ENCODE results near the gene RTP4.

GRCh38 chr3:187396661-187397060 lies 28.5 kb downstream of the RTP4 start:
- TF ChIP-seq, protein P1, sequence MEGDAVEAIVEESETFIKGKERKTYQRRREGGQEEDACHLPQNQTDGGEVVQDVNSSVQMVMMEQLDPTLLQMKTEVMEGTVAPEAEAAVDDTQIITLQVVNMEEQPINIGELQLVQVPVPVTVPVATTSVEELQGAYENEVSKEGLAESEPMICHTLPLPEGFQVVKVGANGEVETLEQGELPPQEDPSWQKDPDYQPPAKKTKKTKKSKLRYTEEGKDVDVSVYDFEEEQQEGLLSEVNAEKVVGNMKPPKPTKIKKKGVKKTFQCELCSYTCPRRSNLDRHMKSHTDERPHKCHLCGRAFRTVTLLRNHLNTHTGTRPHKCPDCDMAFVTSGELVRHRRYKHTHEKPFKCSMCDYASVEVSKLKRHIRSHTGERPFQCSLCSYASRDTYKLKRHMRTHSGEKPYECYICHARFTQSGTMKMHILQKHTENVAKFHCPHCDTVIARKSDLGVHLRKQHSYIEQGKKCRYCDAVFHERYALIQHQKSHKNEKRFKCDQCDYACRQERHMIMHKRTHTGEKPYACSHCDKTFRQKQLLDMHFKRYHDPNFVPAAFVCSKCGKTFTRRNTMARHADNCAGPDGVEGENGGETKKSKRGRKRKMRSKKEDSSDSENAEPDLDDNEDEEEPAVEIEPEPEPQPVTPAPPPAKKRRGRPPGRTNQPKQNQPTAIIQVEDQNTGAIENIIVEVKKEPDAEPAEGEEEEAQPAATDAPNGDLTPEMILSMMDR (IDR thresholded peaks at IDR 0.05), result no peak
- no peak for TF ChIP-seq POLR2A (IDR thresholded peaks at IDR 0.05)
- TF ChIP-seq POLR2AphosphoS5 (IDR thresholded peaks at IDR 0.05), result no peak

Measured in prostate gland (tissue), 2 donors.